Measurements from ENCODE around the gene NPM1.

NPM1 gene

GRCh38 chr5:171418316-171418981, 30.8 kb downstream of the NPM1 start (continued):
- TF ChIP-seq ZNF621 (tag by site-specific recombination; IDR thresholded peaks at IDR 0.05) (no peak), ZFP37 (tag by site-specific recombination; IDR thresholded peaks at IDR 0.05) (0 out of 2 replicates have a peak, but pooled peaks have one; percentile 35), ZNF501 (tag by site-specific recombination; IDR thresholded peaks at IDR 0.05) (peak; percentile 59; the same call in 1 of the 2 replicates), ZBTB49 (tag by site-specific recombination; IDR thresholded peaks at IDR 0.05; ENCODE audit: low read depth) (no peak), ZNF837 (tag by site-specific recombination; IDR thresholded peaks at IDR 0.05) (no peak), ZNF514 (tag by site-specific recombination; IDR thresholded peaks at IDR 0.05) (no peak), ZNF416 (tag by site-specific recombination; IDR thresholded peaks at IDR 0.05) (no peak), ZNF701 (tag by site-specific recombination; IDR thresholded peaks at IDR 0.05) (no peak), ZNF830 (tag by site-specific recombination; IDR thresholded peaks at IDR 0.05; ENCODE audit: low read depth) (no peak), ZNF768 (tag by site-specific recombination; IDR thresholded peaks at IDR 0.05) (no peak), AEBP2 (tag by site-specific recombination; IDR thresholded peaks at IDR 0.05; ENCODE audit: borderline replicate concordance) (no peak), ZNF707 (tag by site-specific recombination; IDR thresholded peaks at IDR 0.05) (no peak), ZNF114 (tag by site-specific recombination; IDR thresholded peaks at IDR 0.05) (no peak), KLF10 (tag by site-specific recombination; IDR thresholded peaks at IDR 0.05) (no peak), ZNF449 (tag by site-specific recombination; IDR thresholded peaks at IDR 0.05) (no peak), KLF17 (tag by site-specific recombination; IDR thresholded peaks at IDR 0.05) (no peak), ZNF157 (tag by site-specific recombination; IDR thresholded peaks at IDR 0.05) (no peak), ZEB2 (tag by site-specific recombination; IDR thresholded peaks at IDR 0.05) (peak; percentile 89), ZNF777 (tag by site-specific recombination; IDR thresholded peaks at IDR 0.05; ENCODE audit: borderline replicate concordance) (no peak), ZNF488 (tag by site-specific recombination; IDR thresholded peaks at IDR 0.05) (no peak), ZNF23 (tag by site-specific recombination; IDR thresholded peaks at IDR 0.05; ENCODE audit: borderline replicate concordance) (no peak), PATZ1 (tag by site-specific recombination; IDR thresholded peaks at IDR 0.05) (no peak; the same call in 1 of the 2 replicates), ZNF580 (tag by site-specific recombination; IDR thresholded peaks at IDR 0.05) (no peak), ZNF354C (tag by site-specific recombination; IDR thresholded peaks at IDR 0.05; ENCODE audit: borderline replicate concordance, low read depth) (no peak), ZNF184 (tag by site-specific recombination; IDR thresholded peaks at IDR 0.05) (no peak), ZNF24 (tag by site-specific recombination; IDR thresholded peaks at IDR 0.05) (no peak), ZNF280C (tag by site-specific recombination; IDR thresholded peaks at IDR 0.05) (no peak), ZNF202 (tag by site-specific recombination; IDR thresholded peaks at IDR 0.05; ENCODE audit: borderline replicate concordance) (no peak)
